RWPE1 (cell line): ENCODE data around the gene AARS1.
A peak's percentile ranks its signal among the peaks of the same experiment; 100 is the strongest.
"Not testable (repeated sequence)": the region's sequence is repeated elsewhere in the genome, so short reads cannot be mapped to it uniquely, and the experiment has no call there.

Experiments used
- CTCF ChIA-PET: fragments of 350-600 bp; sonication (Branson Sonifier 250); formaldehyde crosslinking; extraction: SDS; loops from one replicate; lab custom pipeline; 2021; lab: Yijun Ruan, JAX
- POLR2A ChIA-PET: fragments of 400-600 bp; formaldehyde crosslinking; extraction: SDS; loops from one replicate; lab custom pipeline; 2020; ENCODE audit warnings: antibody characterized with exemption; ENCODE audit not compliant: low non-redundant PET; lab: Yijun Ruan, JAX
- DNase-seq: peaks from one replicate; pipeline ENCODE4 v3.0.0; 2012; ENCODE audit warnings: low spot score
- H3K27ac ChIP-seq: fragments of 450-650 bp; 2 replicates; pipeline ENCODE4 v1.5.1; 2017
- TF ChIP-seq, protein P1 (sequence below): fragments of 450-650 bp; conservative IDR thresholded peaks from 2 replicates; pipeline ENCODE4 v1.5.1; 2017; ENCODE audit warnings: low read depth, mild to moderate bottlenecking

AARS1 gene

DNA sequence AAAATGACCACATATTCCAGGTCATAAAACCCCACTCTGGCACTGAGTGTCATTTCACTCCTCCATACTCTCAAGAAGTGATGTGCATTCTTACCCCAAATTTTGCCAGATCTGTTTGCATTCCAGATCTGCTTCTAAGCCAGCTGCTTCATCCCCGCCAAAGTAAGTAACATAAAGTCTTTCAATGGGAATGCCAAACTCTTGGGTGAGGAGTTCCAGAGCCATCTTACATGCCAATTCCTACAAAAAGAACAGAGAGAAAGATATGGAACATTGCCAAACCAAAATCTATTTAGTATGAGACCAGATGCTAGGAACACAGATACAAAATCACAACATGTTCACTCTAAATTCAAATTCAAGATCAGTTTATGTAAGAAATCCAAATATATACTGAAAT lies 12.9 kb downstream of the AARS1 start:
- POLR2A ChIA-PET = no interaction called here
- no peak for DNase-seq
- TF ChIP-seq, protein P1, sequence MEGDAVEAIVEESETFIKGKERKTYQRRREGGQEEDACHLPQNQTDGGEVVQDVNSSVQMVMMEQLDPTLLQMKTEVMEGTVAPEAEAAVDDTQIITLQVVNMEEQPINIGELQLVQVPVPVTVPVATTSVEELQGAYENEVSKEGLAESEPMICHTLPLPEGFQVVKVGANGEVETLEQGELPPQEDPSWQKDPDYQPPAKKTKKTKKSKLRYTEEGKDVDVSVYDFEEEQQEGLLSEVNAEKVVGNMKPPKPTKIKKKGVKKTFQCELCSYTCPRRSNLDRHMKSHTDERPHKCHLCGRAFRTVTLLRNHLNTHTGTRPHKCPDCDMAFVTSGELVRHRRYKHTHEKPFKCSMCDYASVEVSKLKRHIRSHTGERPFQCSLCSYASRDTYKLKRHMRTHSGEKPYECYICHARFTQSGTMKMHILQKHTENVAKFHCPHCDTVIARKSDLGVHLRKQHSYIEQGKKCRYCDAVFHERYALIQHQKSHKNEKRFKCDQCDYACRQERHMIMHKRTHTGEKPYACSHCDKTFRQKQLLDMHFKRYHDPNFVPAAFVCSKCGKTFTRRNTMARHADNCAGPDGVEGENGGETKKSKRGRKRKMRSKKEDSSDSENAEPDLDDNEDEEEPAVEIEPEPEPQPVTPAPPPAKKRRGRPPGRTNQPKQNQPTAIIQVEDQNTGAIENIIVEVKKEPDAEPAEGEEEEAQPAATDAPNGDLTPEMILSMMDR = no peak
- no peak overlapping the region for H3K27ac ChIP-seq
- CTCF ChIA-PET = interaction anchor here (0.6 kb wide), 1 partner anchor 23 kb away, joined by 4 read pairs; no protein-coding TSS in a partner anchor

DNA sequence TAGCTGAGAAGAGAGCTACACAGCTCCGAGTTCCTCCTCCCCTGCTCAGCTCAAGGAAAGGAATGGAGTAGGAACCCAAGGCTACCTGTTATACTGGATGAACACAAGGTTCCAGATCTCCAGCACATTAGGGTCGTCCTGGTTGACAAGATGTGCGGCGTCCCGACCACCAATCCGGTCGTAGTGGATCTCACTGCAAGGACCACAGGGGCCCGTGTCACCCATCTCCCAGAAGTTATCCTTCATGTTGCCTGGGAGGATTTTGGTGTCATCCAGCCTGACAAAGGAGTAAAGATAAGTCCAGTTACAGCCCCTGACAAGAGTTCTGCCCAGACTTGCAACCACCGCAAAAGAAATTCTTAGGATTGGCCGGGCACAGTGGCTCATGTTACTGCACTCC lies 17.6 kb downstream of the AARS1 start:
- no peak for DNase-seq
- TF ChIP-seq, protein P1 = no peak
- CTCF ChIA-PET = no interaction called here
- POLR2A ChIA-PET = interaction anchor here (0.6 kb wide), 1 partner anchor 1557 kb away, joined by 4 read pairs; no protein-coding TSS in a partner anchor
- peak overlapping the region; percentile 25; the same call in 1 of the 2 replicates for H3K27ac ChIP-seq

DNA sequence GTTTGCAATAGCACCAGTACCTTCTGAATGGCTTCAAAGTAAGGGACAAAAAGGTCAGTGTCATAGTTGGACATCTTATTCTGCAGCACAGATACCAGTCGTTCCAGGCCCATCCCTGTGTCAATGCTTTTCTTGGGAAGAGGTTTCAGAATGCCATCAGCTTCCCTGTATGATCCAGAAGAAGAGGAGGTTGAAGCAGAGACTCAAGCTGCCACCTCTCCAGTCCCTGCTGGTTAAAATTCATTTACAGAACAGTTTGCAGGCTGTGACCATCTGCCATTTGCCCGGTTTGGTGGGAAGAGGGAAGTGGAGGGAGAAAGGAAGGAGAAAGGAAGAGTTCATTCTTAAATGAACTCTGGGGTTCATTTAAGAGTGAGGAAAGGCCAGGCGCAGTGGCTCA lies 19.1 kb downstream of the AARS1 start:
- ChIA-PET CTCF (interaction anchor here (0.6 kb wide), 1 partner anchor 13 kb away, joined by 5 read pairs; no protein-coding TSS in a partner anchor), POLR2A (no interaction called here)
- TF ChIP-seq, protein P1 = no peak
- H3K27ac ChIP-seq = no peak overlapping the region
- DNase-seq = no peak

DNA sequence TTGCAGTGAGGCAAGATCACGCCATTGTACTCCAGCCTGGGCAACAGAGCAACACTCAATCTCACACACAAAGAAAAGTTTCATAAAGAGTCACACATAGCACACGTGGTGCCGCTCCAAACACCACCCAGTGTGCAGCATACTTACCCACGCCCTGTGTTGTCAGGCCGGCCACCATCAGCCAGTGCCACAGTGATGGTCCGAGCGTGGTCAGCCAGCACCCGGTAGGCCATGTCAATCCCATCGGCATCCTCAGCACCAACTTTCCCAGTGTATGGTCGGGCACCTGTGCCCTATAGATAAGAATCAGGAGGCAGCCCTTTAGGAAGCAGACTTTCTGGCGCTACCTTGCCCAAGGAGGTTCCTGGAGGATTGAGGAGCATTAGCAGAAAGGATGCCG lies 19.8 kb downstream of the AARS1 start:
- TF ChIP-seq, protein P1 = no peak
- POLR2A ChIA-PET = no interaction called here
- no peak overlapping the region for H3K27ac ChIP-seq
- no peak for DNase-seq
- CTCF ChIA-PET = no interaction called here

DNA sequence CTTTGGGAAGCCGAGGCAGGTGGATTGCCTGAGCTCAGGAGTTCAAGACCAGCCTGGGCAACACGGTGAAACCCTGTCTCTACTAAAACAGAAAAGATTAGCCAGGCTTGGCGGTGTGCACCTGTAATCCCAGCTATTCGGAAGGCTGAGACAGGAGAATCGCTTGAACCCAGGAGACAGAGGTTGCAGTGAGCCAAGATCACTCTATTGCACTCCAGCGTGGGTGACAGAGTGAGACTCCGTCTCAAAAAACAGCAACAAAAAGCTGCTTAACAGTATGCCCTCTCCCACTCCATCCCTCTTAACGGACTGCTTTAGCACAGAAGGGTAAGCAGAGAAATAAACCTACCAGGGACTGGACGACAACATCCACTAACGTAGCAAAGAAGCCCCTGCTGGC lies 21.4 kb downstream of the AARS1 start:
- DNase-seq, H3K27ac ChIP-seq: not testable (repeated sequence)
- ChIA-PET POLR2A (interaction anchor here (1.9 kb wide), 1 partner anchor 16 kb away, joined by 4 read pairs; the partner anchor contains the start of gene EXOSC6), CTCF (interaction anchor here (0.6 to 1.2 kb wide), 5 partner anchors 13 to 1442 kb away, joined by 3 to 6 read pairs (median 3); no protein-coding TSS in a partner anchor)

DNA sequence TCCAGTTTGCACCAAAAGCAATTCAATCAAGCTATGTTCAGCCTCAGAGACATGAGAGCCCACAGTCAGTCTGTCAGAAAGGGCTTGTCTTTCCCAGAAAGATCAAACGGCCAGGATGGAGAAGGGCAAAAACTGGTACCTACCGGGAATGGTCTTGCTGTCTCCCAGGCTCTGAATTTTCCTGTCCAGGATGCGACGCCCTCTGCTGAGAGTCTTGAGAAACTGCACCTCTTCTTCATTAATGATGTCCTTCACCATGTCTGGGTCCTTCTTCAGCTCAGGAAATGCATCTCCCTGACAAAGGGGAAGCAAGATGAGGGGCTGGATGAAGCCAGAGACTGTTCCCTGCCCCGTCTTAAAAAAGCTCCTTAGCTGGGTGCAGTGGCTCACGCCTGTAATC lies 21.8 kb downstream of the AARS1 start:
- TF ChIP-seq, protein P1 = peak; percentile 63
- DNase-seq = no peak
- CTCF ChIA-PET = interaction anchor here (0.6 to 1.2 kb wide), 4 partner anchors 14 to 1442 kb away, joined by 3 to 6 read pairs (median 4); no protein-coding TSS in a partner anchor
- POLR2A ChIA-PET = interaction anchor here (1.9 kb wide), 1 partner anchor 16 kb away, joined by 4 read pairs; the partner anchor contains the start of gene EXOSC6
- no peak overlapping the region for H3K27ac ChIP-seq

DNA sequence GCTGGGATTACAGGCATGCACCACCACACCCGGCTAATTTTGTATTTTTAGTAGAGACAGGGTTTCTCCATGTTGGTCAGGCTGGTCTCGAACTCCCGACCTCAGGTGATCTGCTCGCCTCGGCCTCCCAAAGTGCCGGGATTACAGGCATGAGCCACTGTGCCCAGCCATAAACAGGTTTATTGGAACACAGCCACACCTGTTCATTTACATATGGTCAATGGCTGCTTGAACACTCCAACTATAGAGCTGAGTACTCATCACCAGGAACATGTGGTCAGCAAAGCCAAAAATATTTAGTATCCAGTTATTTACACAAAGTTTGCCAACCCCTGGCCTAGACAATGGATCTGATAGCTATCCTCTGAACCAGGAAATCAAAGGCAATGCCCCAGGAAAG lies 29.4 kb downstream of the AARS1 start:
- CTCF ChIA-PET, H3K27ac ChIP-seq, POLR2A ChIA-PET, DNase-seq: not testable (repeated sequence)
